Upper lobe of left lung (tissue), 6 donors: ENCODE results near the gene L1TD1. TPM values are rescaled to one million over a fixed set of nuclear protein-coding genes. Genes with fewer than 3 reads are reported as not detected.

Source experiments
- ATAC-seq, 2 donors: fragments of 200-7000 bp; cut with Tn5 transposase; one replicate each; pipeline ENCODE4 v1.9.1; 2022; ENCODE audit warnings: mild to moderate bottlenecking in 2 of 2, moderate library complexity in 2 of 2; ENCODE audit not compliant: low FRiP score in 2 of 2
- DNase-seq, 2 donors: peaks; one replicate each; pipeline ENCODE4 v3.0.0-alpha.2; 2019 to 2020
- H3K27ac ChIP-seq, 4 donors: fragments of 200-600 bp; sonication (generic); one replicate each; pipeline ENCODE4 v1.5.1; 2016 to 2019
- H3K27me3 ChIP-seq, 4 donors: fragments of 200-600 bp; sonication (generic); one replicate each; pipeline ENCODE4 v1.5.1; 2017 to 2019
- H3K36me3 ChIP-seq, 4 donors: fragments of 200-600 bp; sonication (generic); one replicate each; pipeline ENCODE4 v1.5.1; 2016 to 2019
- H3K4me1 ChIP-seq, 4 donors: fragments of 200-600 bp; sonication (generic); one replicate each; pipeline ENCODE4 v1.5.1; 2018 to 2019
- H3K4me3 ChIP-seq, 4 donors: fragments of 200-600 bp; sonication (generic); one replicate each; pipeline ENCODE4 v1.5.1; 2017 to 2019; ENCODE audit warnings: mild to moderate bottlenecking in 2 of 4, moderate library complexity in 1 of 4
- H3K9me3 ChIP-seq, 4 donors: fragments of 200-600 bp; sonication (generic); one replicate each; pipeline ENCODE4 v1.5.1; 2018 to 2019
- CTCF ChIP-seq, 6 experiments: fragments of 450-650 bp in 4 of 6; fragments of 200-600 bp in 2 of 6; sonication (generic) in 2 of 6; IDR thresholded peaks; one replicate each; pipeline ENCODE4 v1.5.1; 2016 to 2019; ENCODE audit warnings: antibody characterized with exemption in 6 of 6
- EP300 ChIP-seq, 4 donors: sonication (generic); formaldehyde crosslinking; IDR thresholded peaks; one replicate each; pipeline ENCODE4 v1.5.1; 2017; ENCODE audit warnings: antibody characterized with exemption in 4 of 4, control low read depth in 2 of 4
- POLR2A ChIP-seq, 4 donors: fragments of 450-650 bp; IDR thresholded peaks; one replicate each; pipeline ENCODE4 v1.5.1; 2016 to 2017; ENCODE audit warnings: antibody characterized with exemption in 4 of 4, mild to moderate bottlenecking in 2 of 4
- POLR2AphosphoS5 ChIP-seq, 2 donors: sonication (generic); formaldehyde crosslinking; IDR thresholded peaks; one replicate each; pipeline ENCODE4 v1.5.1; 2017; ENCODE audit warnings: antibody characterized with exemption in 2 of 2
- WGBS, 2 donors: methylation state at CpG; one replicate each; pipeline ENCODE4 v1.1.5; 2017 to 2018; 5-methylcytosine and 5-hydroxymethylcytosine counted together
- total RNA-seq, 6 donors: library from RNA; depleted of rRNA in 4 of 6; stranded (reverse); fragments of >200 nt in 4 of 6; gene quantifications; one replicate each; pipeline versions ENCODE4 v1.1.0 to v1.2.1, GENCODE V29; 2016 to 2021
- donor health status: DM: no; HTN: no; CAD: no; lungs with moderate emphysema.
- donor health status: DM: no; HTN: yes; CAD: no; lungs with severe emphysema.

Gene L1TD1
- total RNA-seq, 6 donors from 2014 or later, result under 0.01 to 0.71 (median 0.47) TPM

GRCh38 chr1:62185677-62186076, 9.0 kb upstream of the L1TD1 start:
- ATAC-seq, result no peak
- Histone ChIP-seq H3K27ac (no peak overlapping the region), H3K36me3 (no peaks in the 10 kb centered on the region), H3K27me3 (no peaks in the 10 kb centered on the region), H3K9me3 (no peaks in the 10 kb centered on the region), H3K4me1 (peaks cover 0 to under 1% (median 0%) of the 10 kb centered on the region in 4 donors), H3K4me3 (no peak overlapping the region)
- TF ChIP-seq POLR2AphosphoS5 (IDR thresholded peaks at IDR 0.05) (no peak), EP300 (IDR thresholded peaks at IDR 0.05) (no peak), POLR2A (IDR thresholded peaks at IDR 0.05) (no peak), CTCF (IDR thresholded peaks at IDR 0.05) (no peak)
- no peak for DNase-seq
- 64 to 79% methylated on average over 3 of the region's 3 CpGs for WGBS, 2 donors

- no peak for DNase-seq
- 97 to 98% methylated on average over 5 of the region's 5 CpGs for WGBS, 2 donors
- H3K4me3 ChIP-seq, result no peak overlapping the region
- H3K9me3 ChIP-seq, result no peaks in the 10 kb centered on the region
- H3K27me3 ChIP-seq, result no peaks in the 10 kb centered on the region
- H3K4me1 ChIP-seq, result no peaks in the 10 kb centered on the region
- TF ChIP-seq POLR2A (IDR thresholded peaks at IDR 0.05) (no peak), POLR2AphosphoS5 (IDR thresholded peaks at IDR 0.05) (no peak), CTCF (IDR thresholded peaks at IDR 0.05) (no peak), EP300 (IDR thresholded peaks at IDR 0.05) (no peak)
- ATAC-seq, result no peak
- no peaks in the 10 kb centered on the region for H3K36me3 ChIP-seq
- no peak overlapping the region for H3K27ac ChIP-seq
Measured at GRCh38 chr1:62187548-62187947, 7.1 kb upstream of the L1TD1 start.

GRCh38 chr1:62188111-62188510, 6.5 kb upstream of the L1TD1 start:
- DNase-seq (no peak), ATAC-seq (no peak)
- WGBS, 2 donors, result 97 to 99% methylated on average over 8 of the region's 8 CpGs
- TF ChIP-seq EP300 (IDR thresholded peaks at IDR 0.05), result no peak
- TF ChIP-seq CTCF (IDR thresholded peaks at IDR 0.05), result no peak
- no peak for TF ChIP-seq POLR2A (IDR thresholded peaks at IDR 0.05)
- no peak for TF ChIP-seq POLR2AphosphoS5 (IDR thresholded peaks at IDR 0.05)
- Histone ChIP-seq H3K36me3 (no peaks in the 10 kb centered on the region), H3K9me3 (no peaks in the 10 kb centered on the region), H3K4me3 (no peak overlapping the region), H3K27me3 (no peaks in the 10 kb centered on the region), H3K27ac (no peak overlapping the region), H3K4me1 (no peaks in the 10 kb centered on the region)

GRCh38 chr1:62196086-62196690, 1.5 kb downstream of the L1TD1 start:
- Histone ChIP-seq H3K4me1 (peaks cover 0 to 8% (median 1%) of the 10 kb centered on the region in 4 donors), H3K27me3 (peaks cover 0 to 11% (median 3%) of the 10 kb centered on the region in 4 donors), H3K36me3 (no peaks in the 10 kb centered on the region), H3K9me3 (no peaks in the 10 kb centered on the region), H3K4me3 (no peak overlapping the region), H3K27ac (no peak overlapping the region)
- WGBS, 2 donors, result 86% methylated on average over 17 of the region's 17 CpGs
- no peak for ATAC-seq
- TF ChIP-seq POLR2A (IDR thresholded peaks at IDR 0.05), result no peak
- no peak for TF ChIP-seq POLR2AphosphoS5 (IDR thresholded peaks at IDR 0.05)
- TF ChIP-seq CTCF (IDR thresholded peaks at IDR 0.05), result no peak
- no peak for TF ChIP-seq EP300 (IDR thresholded peaks at IDR 0.05)
- no peak for DNase-seq
